Measurements from ENCODE around the gene KY. TPM values are rescaled to one million over a fixed set of nuclear protein-coding genes. Genes with fewer than 3 reads are reported as not detected.

KY gene, protein sequence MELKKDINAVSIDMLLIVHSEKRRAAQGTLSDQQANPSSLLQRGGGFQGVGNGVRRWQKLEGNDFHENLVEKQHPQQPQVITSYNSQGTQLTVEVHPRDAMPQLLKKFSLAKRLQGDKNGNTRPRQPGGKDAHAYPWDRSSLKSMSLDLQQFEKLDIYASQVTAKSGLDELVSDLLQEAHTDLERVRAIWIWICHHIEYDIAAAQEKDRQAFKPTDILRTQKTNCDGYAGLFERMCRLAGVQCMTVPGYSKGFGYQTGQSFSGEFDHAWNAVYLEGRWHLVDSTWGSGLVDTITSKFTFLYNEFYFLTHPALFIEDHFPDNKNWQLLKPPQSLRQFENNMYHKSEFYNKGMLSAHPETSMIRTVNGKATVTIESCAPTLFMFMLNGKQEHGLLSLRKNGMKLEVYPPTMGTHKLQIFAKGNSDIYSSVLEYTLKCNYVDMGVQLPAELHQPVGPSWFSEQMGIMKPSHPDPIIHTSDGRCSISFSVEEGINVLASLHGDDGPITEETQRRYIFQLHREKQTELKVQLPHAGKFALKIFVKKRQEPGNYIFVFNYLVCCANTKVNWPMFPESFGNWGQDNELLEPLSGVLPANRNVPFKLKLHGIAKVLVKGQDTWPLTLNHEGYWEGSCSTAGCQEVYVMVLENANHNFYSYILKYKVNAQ
- 1.1 and 2.0 TPM in 2 replicates for total RNA-seq

DNA sequence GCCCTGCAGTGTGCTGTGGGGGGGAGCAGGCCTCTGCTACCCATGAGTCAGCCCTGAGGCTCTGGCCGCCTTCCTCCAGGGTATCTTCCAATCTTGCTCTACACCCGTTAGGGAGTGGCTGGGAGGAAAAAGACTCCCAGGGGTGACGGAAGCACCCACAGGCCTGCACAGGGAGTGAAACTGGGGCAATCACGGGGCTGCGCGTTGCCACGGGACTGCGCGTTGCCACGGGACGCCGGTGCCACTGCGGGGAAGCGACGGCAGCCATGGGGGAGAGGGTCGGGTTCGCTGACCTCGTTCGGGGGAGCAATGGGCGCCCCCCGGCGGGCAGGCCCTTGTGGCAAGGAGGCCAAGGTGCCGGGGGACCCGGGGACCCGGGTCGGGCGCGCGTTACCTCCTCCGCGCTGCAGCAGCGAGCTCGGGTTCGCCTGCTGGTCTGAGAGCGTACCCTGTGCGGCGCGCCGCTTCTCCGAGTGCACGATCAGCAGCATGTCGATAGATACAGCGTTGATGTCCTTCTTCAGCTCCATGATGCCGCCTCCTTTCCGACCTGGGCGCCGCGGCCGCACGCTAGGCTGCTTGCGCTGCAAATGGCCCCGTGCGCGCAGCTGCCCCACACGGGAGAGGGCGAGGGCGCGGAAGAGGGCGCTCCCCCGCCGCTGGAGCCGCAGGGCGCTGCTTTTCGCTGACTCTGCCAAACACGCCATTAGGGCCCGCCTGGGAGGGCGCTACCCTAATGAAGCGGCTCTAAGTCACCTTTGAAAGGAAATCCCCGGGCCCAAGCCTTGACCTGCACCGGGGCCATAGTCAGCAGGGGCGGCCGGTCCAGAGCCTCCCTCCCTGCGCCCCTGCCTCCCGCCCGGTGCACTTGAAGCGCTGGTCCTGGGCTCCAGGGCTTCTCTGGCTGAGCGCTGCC is at the start of gene KY:
Gene KY, minus strand, starts transcription at position 592 of the 916 bp plus-strand sequence. Its CDS starts 62 bp downstream, at position 530.

Other genes with a start within 250 kb of the KY start
- gene ANAPC13, start 165.0 kb downstream of the KY start, total RNA-seq: 73.8 and 121 TPM in 2 replicates
- 15.5 and 22.4 TPM in 2 replicates for gene CEP63, start 165.0 kb downstream of the KY start, total RNA-seq
- 0.12 and 0.77 TPM in 2 replicates for gene EPHB1, start 144.2 kb upstream of the KY start, total RNA-seq

All from uterine smooth muscle cell (primary cell).